ENCODE results near the gene MRPS9. TPM values are rescaled to one million over a fixed set of nuclear protein-coding genes. Genes with fewer than 3 reads are reported as not detected.

MRPS9 gene
- total and polyA plus RNA-seq, 2 of the 13 experiments (the other 11 are each of a cell fraction or from before 2014, with no cell fraction given) = 31.2 to 91.8 TPM

- TF ChIP-seq IKZF5 (CRISPR knock-in tag; IDR thresholded peaks at IDR 0.05) (peak; percentile 78), NFYC (CRISPR knock-in tag; IDR thresholded peaks at IDR 0.05) (peak; percentile 79), PRPF4 (IDR thresholded peaks at IDR 0.05; ENCODE audit: low read depth, low read length, poor library complexity, severe bottlenecking) (no peak), KLF6 (CRISPR knock-in tag; IDR thresholded peaks at IDR 0.05) (peak; percentile 61; the same call in 1 of the 2 replicates), MXD1 (CRISPR knock-in tag; IDR thresholded peaks at IDR 0.05) (peak; percentile 88), FOXC1 (CRISPR knock-in tag; IDR thresholded peaks at IDR 0.05; ENCODE audit: borderline replicate concordance) (peak; percentile 78), KDM3A (CRISPR knock-in tag; IDR thresholded peaks at IDR 0.05; ENCODE audit: low read depth) (peak; percentile 16; the same call in 1 of the 2 replicates), NR2F1 (CRISPR knock-in tag; IDR thresholded peaks at IDR 0.05) (0 out of 4 replicates have a peak, but pooled peaks of 1 of the 2 experiments have one; percentile 30), TBX3 (IDR thresholded peaks at IDR 0.05; ENCODE audit: borderline replicate concordance) (no peak), ZNF280D (CRISPR knock-in tag; IDR thresholded peaks at IDR 0.05) (peak; percentile 83), KLF16 (CRISPR knock-in tag; IDR thresholded peaks at IDR 0.05) (peak in 1 of 2 experiments; percentile 74; a peak in 2 of 4 replicates), PRDM10 (CRISPR knock-in tag; IDR thresholded peaks at IDR 0.05; ENCODE audit: low read depth) (0 out of 2 replicates have a peak, but pooled peaks have one; percentile 22), CENPX (CRISPR knock-in tag; IDR thresholded peaks at IDR 0.05) (no peak), ZIK1 (CRISPR knock-in tag; IDR thresholded peaks at IDR 0.05; ENCODE audit: borderline replicate concordance, low read depth) (peak; percentile 48; the same call in 1 of the 2 replicates)
- TF ChIP-seq, protein P1, sequence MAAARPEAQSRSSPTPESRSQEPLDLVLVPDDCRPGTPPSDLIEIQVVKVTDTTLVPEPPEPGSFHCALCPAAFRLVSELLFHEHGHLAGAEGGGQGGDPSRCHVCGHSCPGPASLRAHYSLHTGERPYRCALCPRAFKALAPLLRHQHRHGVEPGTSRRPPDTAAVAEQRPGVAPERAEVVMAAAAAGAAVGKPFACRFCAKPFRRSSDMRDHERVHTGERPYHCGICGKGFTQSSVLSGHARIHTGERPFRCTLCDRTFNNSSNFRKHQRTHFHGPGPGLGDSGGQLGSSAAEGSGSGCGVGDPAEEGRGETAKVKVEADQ (CRISPR knock-in tag; IDR thresholded peaks at IDR 0.05; ENCODE audit: borderline replicate concordance) = 0 out of 2 replicates have a peak, but pooled peaks have one; percentile 21
Observed at GRCh38 chr2:105037572-105038382, at the start of gene MRPS9 (continued).

All from HepG2 (cell line).